ENCODE results near the gene CD27. TPM values are rescaled to one million over a fixed set of nuclear protein-coding genes. Genes with fewer than 3 reads are reported as not detected.

CD27 gene
- total RNA-seq, 1 experiment from 2014 or later: 0.28 TPM

DNA sequence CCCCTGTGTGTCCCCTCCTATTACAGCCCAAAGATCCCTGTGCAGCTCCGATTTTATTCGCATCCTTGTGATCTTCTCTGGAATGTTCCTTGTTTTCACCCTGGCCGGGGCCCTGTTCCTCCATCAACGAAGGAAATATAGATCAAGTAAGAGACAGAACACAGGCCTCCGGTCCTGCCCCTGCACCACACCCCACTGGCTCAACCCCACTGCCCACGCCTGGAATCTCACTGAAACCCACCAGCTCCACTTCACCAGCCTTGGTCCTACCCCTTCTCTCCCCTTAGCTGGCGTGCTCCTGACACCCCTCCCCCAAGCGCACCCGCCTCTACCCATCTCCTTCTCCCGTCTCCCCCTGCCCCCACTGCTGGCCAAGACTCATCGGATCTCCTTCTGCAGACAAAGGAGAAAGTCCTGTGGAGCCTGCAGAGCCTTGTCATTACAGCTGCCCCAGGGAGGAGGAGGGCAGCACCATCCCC lies 6.2 kb downstream of the CD27 start:
- POLR2A ChIA-PET: interaction anchor here (0.6 to 2.3 kb wide), 7 partner anchors 17 to 483 kb away, joined by 3 to 16 read pairs (median 3); partner anchors contain the start of genes MRPL51, SCNN1A and VAMP1
- Mint-ChIP-seq H3K4me3 (peak overlapping the region; percentile 51), H3K27me3 (ENCODE audit: low read depth) (no peaks in the 10 kb centered on the region), H3K36me3 (no peaks in the 10 kb centered on the region), H3K4me1 (peaks cover 39% of the 10 kb centered on the region), H3K27ac (peak overlapping the region; percentile 92), H3K9me3 (no peaks in the 10 kb centered on the region)
- TF ChIP-seq NR3C1 (CRISPR knock-in tag; conservative IDR thresholded peaks at IDR 0.05; ENCODE audit: low read depth): no peak
- TF ChIP-seq JUN (CRISPR knock-in tag; IDR thresholded peaks at IDR 0.05): no peak
- TF ChIP-seq ZNF396 (CRISPR knock-in tag; IDR thresholded peaks at IDR 0.05; ENCODE audit: borderline replicate concordance): 0 out of 2 replicates have a peak, but pooled peaks have one; percentile 17
- TF ChIP-seq, protein P1, sequence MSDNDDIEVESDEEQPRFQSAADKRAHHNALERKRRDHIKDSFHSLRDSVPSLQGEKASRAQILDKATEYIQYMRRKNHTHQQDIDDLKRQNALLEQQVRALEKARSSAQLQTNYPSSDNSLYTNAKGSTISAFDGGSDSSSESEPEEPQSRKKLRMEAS (CRISPR knock-in tag; IDR thresholded peaks at IDR 0.05): 0 out of 2 replicates have a peak, but pooled peaks have one; percentile 39
- TF ChIP-seq, protein P2, sequence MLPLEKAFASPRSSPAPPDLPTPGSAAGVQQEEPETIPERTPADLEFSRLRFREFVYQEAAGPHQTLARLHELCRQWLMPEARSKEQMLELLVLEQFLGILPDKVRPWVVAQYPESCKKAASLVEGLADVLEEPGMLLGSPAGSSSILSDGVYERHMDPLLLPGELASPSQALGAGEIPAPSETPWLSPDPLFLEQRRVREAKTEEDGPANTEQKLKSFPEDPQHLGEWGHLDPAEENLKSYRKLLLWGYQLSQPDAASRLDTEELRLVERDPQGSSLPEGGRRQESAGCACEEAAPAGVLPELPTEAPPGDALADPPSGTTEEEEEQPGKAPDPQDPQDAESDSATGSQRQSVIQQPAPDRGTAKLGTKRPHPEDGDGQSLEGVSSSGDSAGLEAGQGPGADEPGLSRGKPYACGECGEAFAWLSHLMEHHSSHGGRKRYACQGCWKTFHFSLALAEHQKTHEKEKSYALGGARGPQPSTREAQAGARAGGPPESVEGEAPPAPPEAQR (CRISPR knock-in tag; IDR thresholded peaks at IDR 0.05): no peak
- TF ChIP-seq, protein P3, sequence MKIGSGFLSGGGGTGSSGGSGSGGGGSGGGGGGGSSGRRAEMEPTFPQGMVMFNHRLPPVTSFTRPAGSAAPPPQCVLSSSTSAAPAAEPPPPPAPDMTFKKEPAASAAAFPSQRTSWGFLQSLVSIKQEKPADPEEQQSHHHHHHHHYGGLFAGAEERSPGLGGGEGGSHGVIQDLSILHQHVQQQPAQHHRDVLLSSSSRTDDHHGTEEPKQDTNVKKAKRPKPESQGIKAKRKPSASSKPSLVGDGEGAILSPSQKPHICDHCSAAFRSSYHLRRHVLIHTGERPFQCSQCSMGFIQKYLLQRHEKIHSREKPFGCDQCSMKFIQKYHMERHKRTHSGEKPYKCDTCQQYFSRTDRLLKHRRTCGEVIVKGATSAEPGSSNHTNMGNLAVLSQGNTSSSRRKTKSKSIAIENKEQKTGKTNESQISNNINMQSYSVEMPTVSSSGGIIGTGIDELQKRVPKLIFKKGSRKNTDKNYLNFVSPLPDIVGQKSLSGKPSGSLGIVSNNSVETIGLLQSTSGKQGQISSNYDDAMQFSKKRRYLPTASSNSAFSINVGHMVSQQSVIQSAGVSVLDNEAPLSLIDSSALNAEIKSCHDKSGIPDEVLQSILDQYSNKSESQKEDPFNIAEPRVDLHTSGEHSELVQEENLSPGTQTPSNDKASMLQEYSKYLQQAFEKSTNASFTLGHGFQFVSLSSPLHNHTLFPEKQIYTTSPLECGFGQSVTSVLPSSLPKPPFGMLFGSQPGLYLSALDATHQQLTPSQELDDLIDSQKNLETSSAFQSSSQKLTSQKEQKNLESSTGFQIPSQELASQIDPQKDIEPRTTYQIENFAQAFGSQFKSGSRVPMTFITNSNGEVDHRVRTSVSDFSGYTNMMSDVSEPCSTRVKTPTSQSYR (CRISPR knock-in tag; IDR thresholded peaks at IDR 0.05): peak; percentile 96
- TF ChIP-seq, protein P4, sequence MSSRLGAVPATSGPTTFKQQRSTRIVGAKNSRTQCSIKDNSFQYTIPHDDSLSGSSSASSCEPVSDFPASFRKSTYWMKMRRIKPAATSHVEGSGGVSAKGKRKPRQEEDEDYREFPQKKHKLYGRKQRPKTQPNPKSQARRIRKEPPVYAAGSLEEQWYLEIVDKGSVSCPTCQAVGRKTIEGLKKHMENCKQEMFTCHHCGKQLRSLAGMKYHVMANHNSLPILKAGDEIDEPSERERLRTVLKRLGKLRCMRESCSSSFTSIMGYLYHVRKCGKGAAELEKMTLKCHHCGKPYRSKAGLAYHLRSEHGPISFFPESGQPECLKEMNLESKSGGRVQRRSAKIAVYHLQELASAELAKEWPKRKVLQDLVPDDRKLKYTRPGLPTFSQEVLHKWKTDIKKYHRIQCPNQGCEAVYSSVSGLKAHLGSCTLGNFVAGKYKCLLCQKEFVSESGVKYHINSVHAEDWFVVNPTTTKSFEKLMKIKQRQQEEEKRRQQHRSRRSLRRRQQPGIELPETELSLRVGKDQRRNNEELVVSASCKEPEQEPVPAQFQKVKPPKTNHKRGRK (CRISPR knock-in tag; IDR thresholded peaks at IDR 0.05; ENCODE audit: borderline replicate concordance): no peak
- TF ChIP-seq, protein P5, sequence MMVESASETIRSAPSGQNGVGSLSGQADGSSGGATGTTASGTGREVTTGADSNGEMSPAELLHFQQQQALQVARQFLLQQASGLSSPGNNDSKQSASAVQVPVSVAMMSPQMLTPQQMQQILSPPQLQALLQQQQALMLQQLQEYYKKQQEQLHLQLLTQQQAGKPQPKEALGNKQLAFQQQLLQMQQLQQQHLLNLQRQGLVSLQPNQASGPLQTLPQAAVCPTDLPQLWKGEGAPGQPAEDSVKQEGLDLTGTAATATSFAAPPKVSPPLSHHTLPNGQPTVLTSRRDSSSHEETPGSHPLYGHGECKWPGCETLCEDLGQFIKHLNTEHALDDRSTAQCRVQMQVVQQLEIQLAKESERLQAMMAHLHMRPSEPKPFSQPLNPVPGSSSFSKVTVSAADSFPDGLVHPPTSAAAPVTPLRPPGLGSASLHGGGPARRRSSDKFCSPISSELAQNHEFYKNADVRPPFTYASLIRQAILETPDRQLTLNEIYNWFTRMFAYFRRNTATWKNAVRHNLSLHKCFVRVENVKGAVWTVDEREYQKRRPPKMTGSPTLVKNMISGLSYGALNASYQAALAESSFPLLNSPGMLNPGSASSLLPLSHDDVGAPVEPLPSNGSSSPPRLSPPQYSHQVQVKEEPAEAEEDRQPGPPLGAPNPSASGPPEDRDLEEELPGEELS (CRISPR knock-in tag; IDR thresholded peaks at IDR 0.05): no peak
- TF ChIP-seq, protein P6, sequence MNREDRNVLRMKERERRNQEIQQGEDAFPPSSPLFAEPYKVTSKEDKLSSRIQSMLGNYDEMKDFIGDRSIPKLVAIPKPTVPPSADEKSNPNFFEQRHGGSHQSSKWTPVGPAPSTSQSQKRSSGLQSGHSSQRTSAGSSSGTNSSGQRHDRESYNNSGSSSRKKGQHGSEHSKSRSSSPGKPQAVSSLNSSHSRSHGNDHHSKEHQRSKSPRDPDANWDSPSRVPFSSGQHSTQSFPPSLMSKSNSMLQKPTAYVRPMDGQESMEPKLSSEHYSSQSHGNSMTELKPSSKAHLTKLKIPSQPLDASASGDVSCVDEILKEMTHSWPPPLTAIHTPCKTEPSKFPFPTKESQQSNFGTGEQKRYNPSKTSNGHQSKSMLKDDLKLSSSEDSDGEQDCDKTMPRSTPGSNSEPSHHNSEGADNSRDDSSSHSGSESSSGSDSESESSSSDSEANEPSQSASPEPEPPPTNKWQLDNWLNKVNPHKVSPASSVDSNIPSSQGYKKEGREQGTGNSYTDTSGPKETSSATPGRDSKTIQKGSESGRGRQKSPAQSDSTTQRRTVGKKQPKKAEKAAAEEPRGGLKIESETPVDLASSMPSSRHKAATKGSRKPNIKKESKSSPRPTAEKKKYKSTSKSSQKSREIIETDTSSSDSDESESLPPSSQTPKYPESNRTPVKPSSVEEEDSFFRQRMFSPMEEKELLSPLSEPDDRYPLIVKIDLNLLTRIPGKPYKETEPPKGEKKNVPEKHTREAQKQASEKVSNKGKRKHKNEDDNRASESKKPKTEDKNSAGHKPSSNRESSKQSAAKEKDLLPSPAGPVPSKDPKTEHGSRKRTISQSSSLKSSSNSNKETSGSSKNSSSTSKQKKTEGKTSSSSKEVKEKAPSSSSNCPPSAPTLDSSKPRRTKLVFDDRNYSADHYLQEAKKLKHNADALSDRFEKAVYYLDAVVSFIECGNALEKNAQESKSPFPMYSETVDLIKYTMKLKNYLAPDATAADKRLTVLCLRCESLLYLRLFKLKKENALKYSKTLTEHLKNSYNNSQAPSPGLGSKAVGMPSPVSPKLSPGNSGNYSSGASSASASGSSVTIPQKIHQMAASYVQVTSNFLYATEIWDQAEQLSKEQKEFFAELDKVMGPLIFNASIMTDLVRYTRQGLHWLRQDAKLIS (CRISPR knock-in tag; IDR thresholded peaks at IDR 0.05; ENCODE audit: borderline replicate concordance): no peak
- no peak for TF ChIP-seq ESRRA (CRISPR knock-in tag; IDR thresholded peaks at IDR 0.05; ENCODE audit: borderline replicate concordance)
- TF ChIP-seq, protein P7, sequence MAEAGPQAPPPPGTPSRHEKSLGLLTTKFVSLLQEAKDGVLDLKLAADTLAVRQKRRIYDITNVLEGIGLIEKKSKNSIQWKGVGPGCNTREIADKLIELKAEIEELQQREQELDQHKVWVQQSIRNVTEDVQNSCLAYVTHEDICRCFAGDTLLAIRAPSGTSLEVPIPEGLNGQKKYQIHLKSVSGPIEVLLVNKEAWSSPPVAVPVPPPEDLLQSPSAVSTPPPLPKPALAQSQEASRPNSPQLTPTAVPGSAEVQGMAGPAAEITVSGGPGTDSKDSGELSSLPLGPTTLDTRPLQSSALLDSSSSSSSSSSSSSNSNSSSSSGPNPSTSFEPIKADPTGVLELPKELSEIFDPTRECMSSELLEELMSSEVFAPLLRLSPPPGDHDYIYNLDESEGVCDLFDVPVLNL (CRISPR knock-in tag; IDR thresholded peaks at IDR 0.05; ENCODE audit: borderline replicate concordance, low read depth): no peak
- no peak for TF ChIP-seq ZNF219 (CRISPR knock-in tag; IDR thresholded peaks at IDR 0.05; ENCODE audit: borderline replicate concordance)
- TF ChIP-seq GTF2I (CRISPR knock-in tag; conservative IDR thresholded peaks at IDR 0.05): no peak
- no peak for TF ChIP-seq FOXJ3 (CRISPR knock-in tag; IDR thresholded peaks at IDR 0.05; ENCODE audit: borderline replicate concordance)
- no peak for TF ChIP-seq CREB1 (CRISPR knock-in tag; IDR thresholded peaks at IDR 0.05)
- TF ChIP-seq, protein P8, sequence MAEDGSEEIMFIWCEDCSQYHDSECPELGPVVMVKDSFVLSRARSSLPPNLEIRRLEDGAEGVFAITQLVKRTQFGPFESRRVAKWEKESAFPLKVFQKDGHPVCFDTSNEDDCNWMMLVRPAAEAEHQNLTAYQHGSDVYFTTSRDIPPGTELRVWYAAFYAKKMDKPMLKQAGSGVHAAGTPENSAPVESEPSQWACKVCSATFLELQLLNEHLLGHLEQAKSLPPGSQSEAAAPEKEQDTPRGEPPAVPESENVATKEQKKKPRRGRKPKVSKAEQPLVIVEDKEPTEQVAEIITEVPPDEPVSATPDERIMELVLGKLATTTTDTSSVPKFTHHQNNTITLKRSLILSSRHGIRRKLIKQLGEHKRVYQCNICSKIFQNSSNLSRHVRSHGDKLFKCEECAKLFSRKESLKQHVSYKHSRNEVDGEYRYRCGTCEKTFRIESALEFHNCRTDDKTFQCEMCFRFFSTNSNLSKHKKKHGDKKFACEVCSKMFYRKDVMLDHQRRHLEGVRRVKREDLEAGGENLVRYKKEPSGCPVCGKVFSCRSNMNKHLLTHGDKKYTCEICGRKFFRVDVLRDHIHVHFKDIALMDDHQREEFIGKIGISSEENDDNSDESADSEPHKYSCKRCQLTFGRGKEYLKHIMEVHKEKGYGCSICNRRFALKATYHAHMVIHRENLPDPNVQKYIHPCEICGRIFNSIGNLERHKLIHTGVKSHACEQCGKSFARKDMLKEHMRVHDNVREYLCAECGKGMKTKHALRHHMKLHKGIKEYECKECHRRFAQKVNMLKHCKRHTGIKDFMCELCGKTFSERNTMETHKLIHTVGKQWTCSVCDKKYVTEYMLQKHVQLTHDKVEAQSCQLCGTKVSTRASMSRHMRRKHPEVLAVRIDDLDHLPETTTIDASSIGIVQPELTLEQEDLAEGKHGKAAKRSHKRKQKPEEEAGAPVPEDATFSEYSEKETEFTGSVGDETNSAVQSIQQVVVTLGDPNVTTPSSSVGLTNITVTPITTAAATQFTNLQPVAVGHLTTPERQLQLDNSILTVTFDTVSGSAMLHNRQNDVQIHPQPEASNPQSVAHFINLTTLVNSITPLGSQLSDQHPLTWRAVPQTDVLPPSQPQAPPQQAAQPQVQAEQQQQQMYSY (CRISPR knock-in tag; IDR thresholded peaks at IDR 0.05): peak; percentile 45; the same call in 1 of the 2 replicates
- CTCF ChIA-PET: interaction anchor here (0.6 to 3.9 kb wide), 8 partner anchors 15 to 125 kb away, joined by 3 to 39 read pairs (median 6); partner anchors contain the start of gene VAMP1
- DNase-seq (ENCODE audit: low spot score) (no peak), ATAC-seq (peak; percentile 59)
